MM.1S (cell line): ENCODE measurements around the gene APOL3.
"Not testable (repeated sequence)": the region's sequence is repeated elsewhere in the genome, so short reads cannot be mapped to it uniquely, and the experiment has no call there.

ENCODE experiments used
- DNase-seq: peaks from one replicate; pipeline ENCODE4 v3.0.0-alpha.2; 2015
- H2AFZ ChIP-seq: fragments of 300-600 bp; sonication (generic); 2 replicates; pipeline ENCODE4 v1.6.0; 2016; ENCODE audit warnings: antibody characterized with exemption, low read length
- H3F3A ChIP-seq: fragments of 300-600 bp; sonication (generic); 2 replicates; pipeline ENCODE4 v1.6.1; 2016; ENCODE audit warnings: mild to moderate bottlenecking, antibody characterized with exemption, low read length, moderate library complexity, mixed read lengths; ENCODE audit not compliant: insufficient read depth
- H3K27ac ChIP-seq: fragments of 300-600 bp; sonication (generic); 2 replicates; pipeline ENCODE4 v1.5.1; 2016; ENCODE audit warnings: mild to moderate bottlenecking, low read length
- H3K27me3 ChIP-seq: fragments of 300-600 bp; sonication (generic); replicated peaks from 2 replicates; pipeline ENCODE4 v1.6.0; 2016; ENCODE audit warnings: low read length; ENCODE audit not compliant: insufficient read depth
- H3K36me3 ChIP-seq: fragments of 300-600 bp; sonication (generic); replicated peaks from 2 replicates; pipeline ENCODE4 v1.6.1; 2016; ENCODE audit warnings: mild to moderate bottlenecking, low read length, mixed read lengths; ENCODE audit not compliant: insufficient read depth
- H3K4me1 ChIP-seq: fragments of 300-600 bp; sonication (generic); 2 replicates; pipeline ENCODE4 v1.6.1; 2016; ENCODE audit warnings: low read length, mixed read lengths
- H3K4me2 ChIP-seq: fragments of 300-600 bp; sonication (generic); 2 replicates; pipeline ENCODE4 v1.6.0; 2016; ENCODE audit warnings: low read depth, low read length
- H3K4me3 ChIP-seq: fragments of 300-600 bp; sonication (generic); 2 replicates; pipeline ENCODE4 v1.5.1; 2016; ENCODE audit warnings: low read length, mixed read lengths
- H3K79me2 ChIP-seq: fragments of 300-600 bp; sonication (generic); 2 replicates; pipeline ENCODE4 v1.6.1; 2016; ENCODE audit warnings: mixed run types, low read length, mixed read lengths
- H3K9ac ChIP-seq: fragments of 300-600 bp; sonication (generic); 2 replicates; pipeline ENCODE4 v1.6.1; 2016; ENCODE audit warnings: low read length, mixed read lengths
- H3K9me2 ChIP-seq: fragments of 300-600 bp; sonication (generic); replicated peaks from 2 replicates; pipeline ENCODE4 v1.6.1; 2016; ENCODE audit warnings: mild to moderate bottlenecking, low read length, mixed read lengths; ENCODE audit not compliant: insufficient read depth
- H3K9me3 ChIP-seq: fragments of 300-600 bp; sonication (generic); replicated peaks from 2 replicates; pipeline ENCODE4 v1.6.1; 2016; ENCODE audit warnings: mild to moderate bottlenecking, low read length, mixed read lengths; ENCODE audit not compliant: insufficient read depth
- H4K20me1 ChIP-seq: fragments of 300-600 bp; sonication (generic); 2 replicates; pipeline ENCODE4 v1.6.1; 2016; ENCODE audit warnings: mild to moderate bottlenecking, low read length, moderate library complexity, mixed read lengths; ENCODE audit not compliant: insufficient read depth
- EZH2 ChIP-seq: fragments of 300-600 bp; sonication (generic); optimal IDR thresholded peaks from 2 replicates; pipeline ENCODE3; 2017; ENCODE audit warnings: low read depth, mild to moderate bottlenecking, antibody characterized with exemption, low read length, mixed read lengths
- EZH2phosphoT487 ChIP-seq: fragments of 300-600 bp; sonication (generic); IDR thresholded peaks from 2 replicates; pipeline ENCODE4 v1.6.1; 2018; ENCODE audit warnings: antibody characterized with exemption, low read length
- TF ChIP-seq, protein P1 (sequence below): fragments of 300-600 bp; sonication (generic); IDR thresholded peaks from 2 replicates; pipeline ENCODE4 v1.5.1; 2016; ENCODE audit warnings: antibody characterized with exemption, low read length, mixed read lengths

Gene APOL3

GRCh38 chr22:36143956-36144355 lies 16.6 kb downstream of the APOL3 start:
- Histone ChIP-seq H3K4me1 (no peaks in the 10 kb centered on the region), H3K27ac (no peak overlapping the region), H3K9me3 (no peaks in the 10 kb centered on the region), H3K9ac (no peak overlapping the region), H3K27me3 (no peaks in the 10 kb centered on the region), H4K20me1 (no peaks in the 10 kb centered on the region), H3K4me3 (no peak overlapping the region), H2AFZ (no peak overlapping the region), H3F3A (no peaks in the 10 kb centered on the region), H3K9me2 (no peaks in the 10 kb centered on the region), H3K4me2 (no peak overlapping the region), H3K79me2 (no peaks in the 10 kb centered on the region), H3K36me3 (no peaks in the 10 kb centered on the region)
- TF ChIP-seq, protein P1, sequence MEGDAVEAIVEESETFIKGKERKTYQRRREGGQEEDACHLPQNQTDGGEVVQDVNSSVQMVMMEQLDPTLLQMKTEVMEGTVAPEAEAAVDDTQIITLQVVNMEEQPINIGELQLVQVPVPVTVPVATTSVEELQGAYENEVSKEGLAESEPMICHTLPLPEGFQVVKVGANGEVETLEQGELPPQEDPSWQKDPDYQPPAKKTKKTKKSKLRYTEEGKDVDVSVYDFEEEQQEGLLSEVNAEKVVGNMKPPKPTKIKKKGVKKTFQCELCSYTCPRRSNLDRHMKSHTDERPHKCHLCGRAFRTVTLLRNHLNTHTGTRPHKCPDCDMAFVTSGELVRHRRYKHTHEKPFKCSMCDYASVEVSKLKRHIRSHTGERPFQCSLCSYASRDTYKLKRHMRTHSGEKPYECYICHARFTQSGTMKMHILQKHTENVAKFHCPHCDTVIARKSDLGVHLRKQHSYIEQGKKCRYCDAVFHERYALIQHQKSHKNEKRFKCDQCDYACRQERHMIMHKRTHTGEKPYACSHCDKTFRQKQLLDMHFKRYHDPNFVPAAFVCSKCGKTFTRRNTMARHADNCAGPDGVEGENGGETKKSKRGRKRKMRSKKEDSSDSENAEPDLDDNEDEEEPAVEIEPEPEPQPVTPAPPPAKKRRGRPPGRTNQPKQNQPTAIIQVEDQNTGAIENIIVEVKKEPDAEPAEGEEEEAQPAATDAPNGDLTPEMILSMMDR = no peak
- TF ChIP-seq EZH2 (no peak), EZH2phosphoT487 (no peak)
- no peak for DNase-seq

DNA sequence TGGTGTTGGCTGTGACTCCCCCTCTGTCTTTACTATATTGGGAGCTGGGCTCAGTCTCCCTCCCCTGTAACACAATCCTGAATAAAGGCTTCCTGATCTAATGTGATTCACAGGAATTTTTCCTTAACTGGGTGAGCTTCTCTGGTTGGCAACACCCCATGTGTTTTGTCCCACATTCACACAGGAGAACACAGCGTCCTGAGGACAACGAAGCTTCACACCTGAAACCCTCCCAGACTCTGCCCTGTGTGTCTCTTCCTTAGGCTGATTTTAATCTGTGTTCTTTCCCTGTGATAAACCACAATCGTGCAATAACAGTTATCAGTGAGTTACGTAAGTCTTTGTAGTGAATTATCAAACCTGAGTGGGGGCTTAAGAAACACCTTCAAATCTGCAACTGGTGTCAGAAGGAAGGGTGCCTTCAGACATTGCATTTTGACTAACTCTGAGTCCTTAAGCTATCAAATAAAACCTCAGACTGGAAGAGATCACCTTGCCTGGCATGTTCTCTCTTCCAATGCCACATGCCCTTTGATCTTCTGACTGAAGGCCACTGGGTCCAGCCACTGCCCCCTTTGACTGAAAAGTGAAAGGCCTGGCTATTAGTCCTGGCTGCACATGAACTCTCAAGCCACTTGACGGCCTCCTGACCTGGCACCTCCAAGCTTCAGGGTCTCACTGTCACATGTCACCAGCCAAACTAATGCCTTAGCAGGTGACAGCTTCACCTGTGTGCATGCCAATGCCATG lies 17.3 kb downstream of the APOL3 start:
- DNase-seq = no peak
- no peaks in the 10 kb centered on the region for H3F3A ChIP-seq
- no peak overlapping the region for H3K9ac ChIP-seq
- TF ChIP-seq EZH2phosphoT487 (no peak), EZH2 (no peak)
- TF ChIP-seq, protein P1 = no peak
- H3K27ac ChIP-seq = no peak overlapping the region
- H3K36me3 ChIP-seq = no peaks in the 10 kb centered on the region
- no peaks in the 10 kb centered on the region for H3K9me2 ChIP-seq
- no peak overlapping the region for H2AFZ ChIP-seq
- H3K9me3 ChIP-seq = no peaks in the 10 kb centered on the region
- no peaks in the 10 kb centered on the region for H3K4me1 ChIP-seq
- H3K4me3 ChIP-seq = no peak overlapping the region
- no peak overlapping the region for H3K4me2 ChIP-seq
- H4K20me1 ChIP-seq = no peaks in the 10 kb centered on the region
- no peaks in the 10 kb centered on the region for H3K79me2 ChIP-seq
- no peaks in the 10 kb centered on the region for H3K27me3 ChIP-seq

- Histone ChIP-seq H3K4me2 (no peak overlapping the region), H3K9ac (no peak overlapping the region), H2AFZ (no peak overlapping the region), H4K20me1 (no peaks in the 10 kb centered on the region), H3K79me2 (no peaks in the 10 kb centered on the region), H3K4me3 (no peak overlapping the region), H3K9me3 (no peaks in the 10 kb centered on the region), H3K36me3 (no peaks in the 10 kb centered on the region), H3K27ac (no peak overlapping the region), H3K4me1 (no peaks in the 10 kb centered on the region), H3F3A (no peaks in the 10 kb centered on the region), H3K9me2 (no peaks in the 10 kb centered on the region), H3K27me3 (no peaks in the 10 kb centered on the region)
- TF ChIP-seq EZH2phosphoT487 (no peak), EZH2 (no peak)
- TF ChIP-seq, protein P1 = no peak
- DNase-seq = no peak
Measured at GRCh38 chr22:36141481-36141880, 19.1 kb downstream of the APOL3 start.

DNA sequence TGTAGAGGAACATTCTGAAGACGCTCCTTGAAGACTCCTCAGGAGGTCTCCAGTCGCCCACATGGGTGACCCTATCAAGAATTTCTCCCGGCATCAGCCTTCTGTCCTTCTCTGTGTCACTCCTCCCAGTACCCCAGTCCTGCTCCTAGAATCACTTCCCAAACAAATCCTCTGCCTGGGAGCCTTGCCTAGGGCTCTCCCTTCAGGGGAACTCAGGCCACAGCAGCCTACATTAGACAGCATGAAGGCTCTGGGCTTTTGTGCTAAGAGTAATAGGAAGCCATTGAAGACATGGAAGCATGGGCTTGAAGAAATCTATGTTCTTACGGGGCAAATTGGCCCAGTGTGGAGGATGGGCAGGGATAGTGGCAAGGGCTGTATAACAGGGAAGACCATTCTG lies 21.8 kb downstream of the APOL3 start:
- not testable (repeated sequence) for H3K9me3 ChIP-seq, H4K20me1 ChIP-seq, H2AFZ ChIP-seq, H3K4me1 ChIP-seq, H3K79me2 ChIP-seq, H3K36me3 ChIP-seq, H3K4me3 ChIP-seq, H3F3A ChIP-seq, H3K27me3 ChIP-seq, DNase-seq, H3K4me2 ChIP-seq, H3K27ac ChIP-seq, H3K9ac ChIP-seq, H3K9me2 ChIP-seq
